Mammary epithelial cell (primary cell): ENCODE measurements around the gene NFASC.

Experiments used
- EZH2 ChIP-seq: IDR thresholded peaks from 2 replicates; pipeline ENCODE4 v1.6.1; 2012; ENCODE audit warnings: low read length, inconsistent platforms, borderline replicate concordance
- TF ChIP-seq, protein P1 (sequence below), 2 donors: IDR thresholded peaks in 1 of 2; conservative IDR thresholded peaks in 1 of 2; 2 replicates each; pipeline ENCODE4 v1.5.1; 2011 to 2012; ENCODE audit warnings: inconsistent platforms in 2 of 2, low read length in 2 of 2, mild to moderate bottlenecking in 2 of 2, control low read depth in 1 of 2, low read depth in 1 of 2; ENCODE audit not compliant: insufficient read depth in 1 of 2; ENCODE audit errors: extremely low read depth in 1 of 2

DNA sequence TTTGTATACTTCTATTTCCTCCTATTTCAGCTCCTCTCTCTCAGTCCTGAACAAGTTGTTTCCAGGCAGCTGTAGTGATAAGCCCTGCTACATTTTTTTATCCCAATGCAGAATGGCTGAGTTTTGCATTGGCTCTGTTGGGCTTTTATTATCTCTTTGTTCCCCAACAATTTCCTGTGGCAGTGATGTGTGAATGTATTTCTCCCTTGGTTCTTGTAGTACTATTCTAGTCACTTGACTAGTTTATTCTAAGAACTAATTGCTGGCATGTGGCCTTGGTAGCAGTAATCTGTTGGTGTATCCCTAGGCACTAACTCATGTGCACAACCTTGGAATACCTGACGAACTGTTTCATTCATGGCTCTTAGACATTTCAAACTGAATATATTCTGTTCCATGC lies 60.7 kb downstream of the NFASC start:
- TF ChIP-seq, protein P1, sequence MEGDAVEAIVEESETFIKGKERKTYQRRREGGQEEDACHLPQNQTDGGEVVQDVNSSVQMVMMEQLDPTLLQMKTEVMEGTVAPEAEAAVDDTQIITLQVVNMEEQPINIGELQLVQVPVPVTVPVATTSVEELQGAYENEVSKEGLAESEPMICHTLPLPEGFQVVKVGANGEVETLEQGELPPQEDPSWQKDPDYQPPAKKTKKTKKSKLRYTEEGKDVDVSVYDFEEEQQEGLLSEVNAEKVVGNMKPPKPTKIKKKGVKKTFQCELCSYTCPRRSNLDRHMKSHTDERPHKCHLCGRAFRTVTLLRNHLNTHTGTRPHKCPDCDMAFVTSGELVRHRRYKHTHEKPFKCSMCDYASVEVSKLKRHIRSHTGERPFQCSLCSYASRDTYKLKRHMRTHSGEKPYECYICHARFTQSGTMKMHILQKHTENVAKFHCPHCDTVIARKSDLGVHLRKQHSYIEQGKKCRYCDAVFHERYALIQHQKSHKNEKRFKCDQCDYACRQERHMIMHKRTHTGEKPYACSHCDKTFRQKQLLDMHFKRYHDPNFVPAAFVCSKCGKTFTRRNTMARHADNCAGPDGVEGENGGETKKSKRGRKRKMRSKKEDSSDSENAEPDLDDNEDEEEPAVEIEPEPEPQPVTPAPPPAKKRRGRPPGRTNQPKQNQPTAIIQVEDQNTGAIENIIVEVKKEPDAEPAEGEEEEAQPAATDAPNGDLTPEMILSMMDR (conservative IDR thresholded peaks at IDR 0.05 in 1 of 2, IDR thresholded peaks at IDR 0.05 in 1 of 2; ENCODE audit: extremely low read depth in 1 of 2, insufficient read depth in 1 of 2, low read depth in 1 of 2, low read length in 2 of 2): no peak
- no peak for TF ChIP-seq EZH2
